GM15510 (cell line): ENCODE data around the gene UQCRC1.

Source experiments
- POLR2A ChIP-seq: IDR thresholded peaks from 3 replicates; pipeline ENCODE4 v1.6.1; 2011; ENCODE audit warnings: borderline replicate concordance; ENCODE audit not compliant: insufficient read length; ENCODE audit errors: extremely low read depth

UQCRC1 gene

DNA sequence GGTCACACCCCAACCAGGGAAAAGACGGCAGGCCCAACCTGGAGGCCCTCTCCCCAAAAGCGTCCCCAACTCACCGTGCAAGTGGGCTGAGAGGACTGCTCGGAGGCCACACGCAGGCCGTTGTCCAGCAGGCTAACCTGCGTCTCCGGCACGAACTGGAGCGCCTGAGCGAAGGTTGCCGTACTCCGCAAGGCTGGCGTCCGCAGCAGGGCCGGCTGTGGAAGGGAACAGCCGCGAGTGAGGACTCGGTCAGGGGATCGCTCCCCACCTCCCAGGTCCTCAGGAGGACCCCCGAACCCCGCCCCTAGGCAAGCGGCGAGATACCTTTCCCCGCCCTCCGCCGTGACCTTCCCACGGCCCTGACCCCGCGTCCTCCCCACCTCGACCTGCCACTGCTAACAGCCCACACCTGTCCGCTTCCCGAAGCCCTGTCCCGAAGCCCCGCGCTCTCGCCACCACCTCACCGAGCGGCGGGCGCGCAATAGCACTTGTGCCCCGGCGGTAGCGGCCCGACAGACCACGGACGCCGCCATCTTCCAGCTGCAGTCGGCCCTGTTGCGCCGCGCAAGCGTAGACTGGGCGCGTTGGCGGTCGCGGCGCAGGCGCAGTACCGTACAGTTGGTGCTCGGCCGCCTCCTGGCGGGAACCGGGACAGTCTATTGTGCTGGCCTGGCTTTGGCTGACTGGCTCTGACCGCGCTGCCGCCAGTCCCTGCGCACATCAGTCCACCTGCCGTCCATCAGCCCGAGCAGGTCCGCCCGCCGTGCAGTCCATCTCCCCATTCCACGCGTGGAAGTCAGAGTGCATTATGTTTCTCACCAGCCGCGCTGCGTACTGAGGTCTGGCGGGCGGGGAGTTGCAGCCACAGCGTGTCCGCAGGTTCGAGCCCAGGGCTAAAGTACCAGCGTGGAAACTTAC, at the start of gene UQCRC1:
TSS of gene UQCRC1 (minus strand) at position 559 of the 918 bp plus-strand sequence. CDS start at position 533, 26 bp downstream.
- peak; percentile 97 for TF ChIP-seq POLR2A

DNA sequence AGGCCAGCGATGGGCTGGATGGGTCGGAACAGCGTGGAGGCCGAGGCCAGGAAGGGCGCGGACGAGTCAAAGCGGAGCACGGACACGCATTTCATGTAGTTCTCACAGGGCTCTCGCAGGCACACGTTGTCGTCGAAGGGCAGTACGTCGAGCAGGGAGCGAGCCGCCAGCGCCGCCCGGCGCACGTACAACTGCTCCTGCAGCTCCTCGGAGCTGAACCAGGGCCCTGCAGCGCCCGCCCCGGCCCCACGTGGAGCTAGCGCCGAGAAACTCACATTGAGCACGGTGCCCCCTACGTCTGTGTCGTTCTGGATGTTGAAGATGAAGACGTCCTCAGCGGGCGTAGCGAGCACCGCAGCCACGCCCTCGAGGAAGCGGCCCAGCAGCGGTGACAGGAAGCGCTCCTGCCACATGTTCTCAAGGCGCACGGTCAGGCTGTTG, 47.4 kb upstream of the UQCRC1 start:
- no peak for TF ChIP-seq POLR2A

GRCh38 chr3:48656061-48656840, 46.8 kb upstream of the UQCRC1 start:
- TF ChIP-seq POLR2A: peak; percentile 23

DNA sequence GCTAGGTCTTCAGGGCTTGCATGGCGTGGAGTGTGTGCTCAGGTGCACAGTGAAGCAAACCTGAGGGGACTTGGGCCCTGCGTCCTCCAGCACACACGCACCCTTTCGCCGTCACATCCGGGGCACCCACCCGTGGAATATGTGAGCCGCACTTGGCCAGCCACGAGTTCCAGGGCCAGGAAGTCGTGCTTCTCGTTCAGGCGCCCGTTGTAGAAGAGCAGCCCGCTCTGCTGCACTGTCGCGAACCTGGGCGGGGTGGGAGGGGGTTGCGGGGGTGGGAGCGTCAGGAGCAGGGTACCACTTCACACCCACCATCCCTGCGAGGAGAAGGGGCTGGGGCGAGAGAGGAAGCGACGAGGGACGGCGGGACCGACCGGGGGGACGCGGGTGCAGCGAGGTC, 46.2 kb upstream of the UQCRC1 start:
- no peak for TF ChIP-seq POLR2A

- TF ChIP-seq POLR2A: no peak
Measured at GRCh38 chr3:48655063-48655462, 45.6 kb upstream of the UQCRC1 start.

GRCh38 chr3:48652923-48653715, 43.7 kb upstream of the UQCRC1 start:
- TF ChIP-seq POLR2A: no peak

- no peak for TF ChIP-seq POLR2A
Measured at GRCh38 chr3:48651771-48652170, 42.3 kb upstream of the UQCRC1 start.

DNA sequence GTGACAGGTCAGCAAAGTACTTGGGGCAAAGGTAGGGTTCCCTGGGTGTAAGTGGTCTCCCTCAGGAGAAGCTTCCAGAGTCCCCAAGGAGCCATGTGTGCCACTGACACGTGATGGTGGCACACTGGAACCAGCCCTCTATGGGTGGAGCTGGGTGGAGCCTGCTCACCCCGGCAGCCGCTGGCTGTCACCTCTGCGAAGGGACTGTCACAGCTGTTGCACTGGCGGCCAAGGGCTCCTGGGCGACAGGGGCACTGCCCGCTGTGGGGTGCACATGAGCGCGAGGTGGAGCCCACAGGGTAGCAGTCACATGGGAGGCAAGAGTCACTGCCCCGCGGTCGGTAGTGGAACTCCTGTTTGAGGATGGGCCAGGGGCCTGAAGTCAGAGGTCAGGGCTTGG, 41.3 kb upstream of the UQCRC1 start:
- no peak for TF ChIP-seq POLR2A

DNA sequence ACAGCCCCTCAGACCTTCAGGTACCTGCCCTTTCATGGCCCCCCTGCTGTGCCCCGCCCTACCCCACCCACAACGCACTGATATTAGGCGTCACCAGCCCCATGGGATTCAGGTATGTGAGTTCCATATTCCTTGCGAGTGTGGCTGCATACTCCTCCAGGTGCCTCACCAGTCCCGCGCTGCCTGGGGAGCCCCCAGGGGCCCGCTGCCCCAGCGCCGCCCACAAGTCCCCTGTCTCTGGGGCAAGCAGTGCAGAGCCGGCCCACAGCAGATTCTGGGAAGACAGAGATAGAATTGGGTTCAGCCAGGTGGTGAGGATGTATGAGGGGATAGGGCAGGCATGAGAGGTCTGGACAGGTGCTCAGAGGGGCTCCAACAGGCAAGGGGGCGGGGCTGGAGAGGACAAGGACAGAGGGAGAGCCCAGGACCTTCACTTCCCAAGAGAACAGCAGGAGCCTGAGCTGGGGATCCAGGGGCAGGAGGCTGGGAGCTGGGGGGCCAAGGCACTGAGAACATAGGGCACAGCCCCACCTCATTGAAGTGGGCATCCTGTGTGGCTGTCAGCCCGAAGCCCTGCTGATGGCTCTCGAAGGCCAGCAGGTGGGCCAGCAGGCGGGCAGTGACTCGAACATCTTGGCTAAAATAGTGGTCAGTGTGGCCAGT, 38.9 kb upstream of the UQCRC1 start:
- no peak for TF ChIP-seq POLR2A

- TF ChIP-seq POLR2A: no peak
Measured at GRCh38 chr3:48647714-48648113, 38.3 kb upstream of the UQCRC1 start.

GRCh38 chr3:48644898-48645760, 35.7 kb upstream of the UQCRC1 start:
- TF ChIP-seq POLR2A: no peak

- no peak for TF ChIP-seq POLR2A
Measured at GRCh38 chr3:48642605-48643004, 33.2 kb upstream of the UQCRC1 start.

DNA sequence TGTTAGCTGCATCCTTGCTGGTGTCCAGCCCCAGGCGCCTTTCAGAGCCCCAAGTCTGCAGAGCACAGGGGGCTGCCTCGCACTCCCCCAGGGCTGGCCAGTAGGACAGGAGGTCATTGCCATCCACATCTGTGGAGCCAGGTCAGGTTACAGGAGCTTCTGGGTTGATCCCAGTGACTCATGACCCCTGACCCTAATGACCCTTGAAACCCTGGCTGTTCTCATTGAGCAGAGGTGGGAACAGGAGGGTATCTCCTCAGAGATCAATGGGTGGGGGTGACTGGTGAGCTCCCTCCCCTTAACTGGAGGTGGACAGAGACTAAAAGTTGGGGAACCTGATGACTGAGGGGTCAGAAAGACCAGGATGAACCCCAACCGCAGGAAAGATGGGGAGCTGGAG, 31.9 kb upstream of the UQCRC1 start:
- no peak for TF ChIP-seq POLR2A
